ENCODE data around the gene PTPN5.

The PTPN5 gene

GRCh38 chr11:18798799-18799469 is 7.3 kb upstream of the PTPN5 start:
- TF ChIP-seq CTCF (IDR thresholded peaks at IDR 0.05; ENCODE audit: control extremely low read depth, extremely low read depth, low read depth, missing control alignments) = no peak
- DNase-seq (ENCODE audit: extremely low spot score) = no peak
- POLR2A ChIA-PET = interaction anchor here (0.5 kb wide), 1 partner anchor 609 kb away, joined by 5 read pairs; no protein-coding TSS in a partner anchor
- CTCF ChIA-PET = interaction anchor here (0.8 to 3.6 kb wide), 6 partner anchors 20 to 683 kb away, joined by 3 to 16 read pairs (median 13); no protein-coding TSS in a partner anchor

- CTCF ChIA-PET = interaction anchor here (0.8 to 2.4 kb wide), 4 partner anchors 8 to 679 kb away, joined by 3 to 10 read pairs (median 6); no protein-coding TSS in a partner anchor
- no peak for DNase-seq (ENCODE audit: extremely low spot score)
- POLR2A ChIA-PET = no interaction called here
- no peak for TF ChIP-seq CTCF (IDR thresholded peaks at IDR 0.05; ENCODE audit: control extremely low read depth, extremely low read depth, low read depth, missing control alignments)
Measured at GRCh38 chr11:18794956-18795355, 3.4 kb upstream of the PTPN5 start.

- ChIA-PET CTCF (interaction anchor here (2.4 kb wide), 1 partner anchor 10 kb away, joined by 8 read pairs; no protein-coding TSS in a partner anchor), POLR2A (no interaction called here)
- TF ChIP-seq CTCF (IDR thresholded peaks at IDR 0.05; ENCODE audit: control extremely low read depth, extremely low read depth, low read depth, missing control alignments) = no peak
- no peak for DNase-seq (ENCODE audit: extremely low spot score)
Measured at GRCh38 chr11:18792827-18793226, 1.2 kb upstream of the PTPN5 start.

GRCh38 chr11:18791969-18792628 is 501 bp upstream of the PTPN5 start:
- no peak for TF ChIP-seq CTCF (IDR thresholded peaks at IDR 0.05; ENCODE audit: control extremely low read depth, extremely low read depth, low read depth, missing control alignments)
- ChIA-PET POLR2A (no interaction called here), CTCF (interaction anchor here (1.1 kb wide), 1 partner anchor 13 kb away, joined by 3 read pairs; no protein-coding TSS in a partner anchor)
- DNase-seq (ENCODE audit: extremely low spot score) = no peak

- POLR2A ChIA-PET = no interaction called here
- no peak for TF ChIP-seq CTCF (IDR thresholded peaks at IDR 0.05; ENCODE audit: control extremely low read depth, extremely low read depth, low read depth, missing control alignments)
- DNase-seq (ENCODE audit: extremely low spot score) = no peak
- CTCF ChIA-PET = interaction anchor here (1.3 to 1.4 kb wide), 3 partner anchors 11 to 26 kb away, joined by 4 to 5 read pairs (median 4); no protein-coding TSS in a partner anchor
Measured at GRCh38 chr11:18790883-18791206, 753 bp downstream of the PTPN5 start.

- CTCF ChIA-PET = interaction anchor here (1.1 to 1.3 kb wide), 2 partner anchors 13 to 24 kb away, joined by 3 to 4 read pairs; no protein-coding TSS in a partner anchor
- no peak for TF ChIP-seq CTCF (IDR thresholded peaks at IDR 0.05; ENCODE audit: control extremely low read depth, extremely low read depth, low read depth, missing control alignments)
- no peak for DNase-seq (ENCODE audit: extremely low spot score)
- POLR2A ChIA-PET = no interaction called here
Measured at GRCh38 chr11:18789942-18790341, 1.7 kb downstream of the PTPN5 start.

Data from GM10248 (cell line).